ENCODE results near the gene RWDD3. TPM values are rescaled to one million over a fixed set of nuclear protein-coding genes. Genes with fewer than 3 reads are reported as not detected.

The RWDD3 gene
- total and polyA plus RNA-seq, 2 experiments from 2014 or later = 23.0 to 28.5 TPM

DNA sequence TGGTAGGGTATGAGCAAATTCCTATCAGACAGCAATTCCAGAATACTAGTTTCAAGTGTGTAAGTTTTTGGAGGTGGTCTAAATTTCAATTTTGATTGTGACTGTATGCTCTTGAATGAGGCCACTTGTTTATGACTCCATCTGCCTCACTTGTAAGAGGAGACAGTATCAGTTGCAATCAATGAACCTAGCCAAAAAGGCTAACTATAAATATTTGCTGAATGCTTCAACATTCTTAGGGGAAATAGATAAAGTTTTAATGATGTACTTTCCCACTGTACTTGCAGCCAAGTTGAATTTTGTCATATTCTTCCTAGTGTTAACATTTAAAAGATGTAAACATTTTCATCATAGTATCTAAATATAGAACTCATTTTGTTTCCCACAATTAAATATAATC is 32.1 kb upstream of the RWDD3 start:
- H2AFZ ChIP-seq = no peak overlapping the region
- H3K4me3 ChIP-seq = no peak overlapping the region
- H4K20me1 ChIP-seq (ENCODE audit: insufficient read depth, poor library complexity, severe bottlenecking) = no peaks in the 10 kb centered on the region
- TF ChIP-seq EZH2phosphoT487 (IDR thresholded peaks at IDR 0.05; ENCODE audit: low read depth, severe bottlenecking, unreplicated experiment) = no peak
- TF ChIP-seq EZH2 (IDR thresholded peaks at IDR 0.05; ENCODE audit: borderline replicate concordance) = no peak
- DNase-seq (ENCODE audit: low spot score) = no peak
- no peaks in the 10 kb centered on the region for H3K36me3 ChIP-seq (replicated peaks; ENCODE audit: insufficient read depth, low read depth)
- no peaks in the 10 kb centered on the region for H3K27me3 ChIP-seq
- H3K9me2 ChIP-seq (replicated peaks; ENCODE audit: insufficient read depth) = no peaks in the 10 kb centered on the region
- no peaks in the 10 kb centered on the region for H3K4me1 ChIP-seq (ENCODE audit: insufficient read depth)
- H3K27ac ChIP-seq = no peak overlapping the region
- no peaks in the 10 kb centered on the region for H3K79me2 ChIP-seq
- no peak overlapping the region for H3K4me2 ChIP-seq
- H3K9me3 ChIP-seq (ENCODE audit: low read depth) = no peaks in the 10 kb centered on the region

DNA sequence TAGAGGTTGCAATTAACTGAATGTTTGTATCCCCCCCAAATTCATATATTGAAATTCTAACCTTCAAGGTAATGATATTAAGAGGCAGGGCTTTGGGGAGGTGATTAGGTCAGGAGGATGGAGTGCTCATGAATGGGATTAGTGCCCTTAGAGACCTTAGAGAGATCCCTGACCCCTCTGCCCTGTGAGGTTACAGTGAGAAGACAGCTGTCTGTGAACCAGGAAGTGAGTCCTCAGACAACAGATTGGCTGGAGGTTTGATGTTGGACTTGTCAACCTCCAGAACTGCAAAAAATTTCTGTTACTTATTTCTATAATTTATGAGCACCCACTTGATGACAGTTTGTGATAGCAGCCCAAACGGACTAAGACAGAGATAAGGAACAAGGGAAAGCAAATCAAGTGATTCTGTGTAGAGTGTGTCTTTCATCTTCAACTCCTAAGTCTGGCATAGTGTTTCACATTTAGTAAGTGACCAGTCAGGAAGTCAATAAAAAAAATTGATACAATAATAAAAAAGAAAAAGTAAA is 30.0 kb upstream of the RWDD3 start:
- H3K27me3 ChIP-seq = no peaks in the 10 kb centered on the region
- no peak overlapping the region for H2AFZ ChIP-seq
- no peak overlapping the region for H3K4me2 ChIP-seq
- no peaks in the 10 kb centered on the region for H3K9me2 ChIP-seq (replicated peaks; ENCODE audit: insufficient read depth)
- 17% methylated on average over 1 of the region's 1 CpG for whole genome bisulfite sequencing (ENCODE audit: low lambda C conversion rate, missing lambda C conversion rate)
- H3K9me3 ChIP-seq (ENCODE audit: low read depth) = no peaks in the 10 kb centered on the region
- no peak for DNase-seq (ENCODE audit: low spot score)
- H3K36me3 ChIP-seq (replicated peaks; ENCODE audit: insufficient read depth, low read depth) = no peaks in the 10 kb centered on the region
- H3K4me3 ChIP-seq = no peak overlapping the region
- H4K20me1 ChIP-seq (ENCODE audit: insufficient read depth, poor library complexity, severe bottlenecking) = no peaks in the 10 kb centered on the region
- TF ChIP-seq EZH2phosphoT487 (IDR thresholded peaks at IDR 0.05; ENCODE audit: low read depth, severe bottlenecking, unreplicated experiment) = no peak
- TF ChIP-seq, protein P1, sequence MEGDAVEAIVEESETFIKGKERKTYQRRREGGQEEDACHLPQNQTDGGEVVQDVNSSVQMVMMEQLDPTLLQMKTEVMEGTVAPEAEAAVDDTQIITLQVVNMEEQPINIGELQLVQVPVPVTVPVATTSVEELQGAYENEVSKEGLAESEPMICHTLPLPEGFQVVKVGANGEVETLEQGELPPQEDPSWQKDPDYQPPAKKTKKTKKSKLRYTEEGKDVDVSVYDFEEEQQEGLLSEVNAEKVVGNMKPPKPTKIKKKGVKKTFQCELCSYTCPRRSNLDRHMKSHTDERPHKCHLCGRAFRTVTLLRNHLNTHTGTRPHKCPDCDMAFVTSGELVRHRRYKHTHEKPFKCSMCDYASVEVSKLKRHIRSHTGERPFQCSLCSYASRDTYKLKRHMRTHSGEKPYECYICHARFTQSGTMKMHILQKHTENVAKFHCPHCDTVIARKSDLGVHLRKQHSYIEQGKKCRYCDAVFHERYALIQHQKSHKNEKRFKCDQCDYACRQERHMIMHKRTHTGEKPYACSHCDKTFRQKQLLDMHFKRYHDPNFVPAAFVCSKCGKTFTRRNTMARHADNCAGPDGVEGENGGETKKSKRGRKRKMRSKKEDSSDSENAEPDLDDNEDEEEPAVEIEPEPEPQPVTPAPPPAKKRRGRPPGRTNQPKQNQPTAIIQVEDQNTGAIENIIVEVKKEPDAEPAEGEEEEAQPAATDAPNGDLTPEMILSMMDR (IDR thresholded peaks at IDR 0.05; ENCODE audit: poor library complexity) = no peak
- TF ChIP-seq EZH2 (IDR thresholded peaks at IDR 0.05; ENCODE audit: borderline replicate concordance) = no peak
- no peaks in the 10 kb centered on the region for H3K79me2 ChIP-seq
- H3K27ac ChIP-seq = no peak overlapping the region
- H3K4me1 ChIP-seq (ENCODE audit: insufficient read depth) = no peaks in the 10 kb centered on the region

DNA sequence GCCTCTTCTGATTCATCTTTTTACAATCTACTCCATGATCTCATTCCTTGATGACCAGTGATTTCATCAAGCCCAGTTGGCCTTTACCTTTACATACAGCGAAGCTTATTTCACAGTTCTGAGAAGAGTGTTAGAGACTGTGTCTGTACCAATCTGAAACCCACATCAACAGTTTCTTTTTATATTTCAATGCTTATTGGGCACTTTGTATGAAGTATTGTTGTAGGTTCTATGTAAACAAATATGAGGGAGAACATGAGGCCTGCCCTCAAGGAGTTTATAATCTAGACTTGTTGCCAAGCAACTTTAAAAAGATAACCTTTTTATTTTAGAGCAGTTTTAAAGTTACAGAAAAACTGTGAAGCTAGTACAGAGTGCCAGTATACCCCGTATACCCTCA is 27.5 kb upstream of the RWDD3 start:
- H3K27ac ChIP-seq = no peak overlapping the region
- no peak for DNase-seq (ENCODE audit: low spot score)
- H3K4me1 ChIP-seq (ENCODE audit: insufficient read depth) = no peaks in the 10 kb centered on the region
- WGBS (ENCODE audit: low lambda C conversion rate, missing lambda C conversion rate) = 98% methylated on average over 2 of the region's 2 CpGs
- H3K36me3 ChIP-seq (replicated peaks; ENCODE audit: insufficient read depth, low read depth) = no peaks in the 10 kb centered on the region
- TF ChIP-seq, protein P1 (IDR thresholded peaks at IDR 0.05; ENCODE audit: poor library complexity) = no peak
- TF ChIP-seq EZH2phosphoT487 (IDR thresholded peaks at IDR 0.05; ENCODE audit: low read depth, severe bottlenecking, unreplicated experiment) (no peak), EZH2 (IDR thresholded peaks at IDR 0.05; ENCODE audit: borderline replicate concordance) (no peak)
- H3K4me3 ChIP-seq = no peak overlapping the region
- no peak overlapping the region for H3K4me2 ChIP-seq
- H4K20me1 ChIP-seq (ENCODE audit: insufficient read depth, poor library complexity, severe bottlenecking) = no peaks in the 10 kb centered on the region
- no peaks in the 10 kb centered on the region for H3K27me3 ChIP-seq
- no peaks in the 10 kb centered on the region for H3K9me2 ChIP-seq (replicated peaks; ENCODE audit: insufficient read depth)
- no peaks in the 10 kb centered on the region for H3K79me2 ChIP-seq
- H2AFZ ChIP-seq = no peak overlapping the region
- H3K9me3 ChIP-seq (ENCODE audit: low read depth) = no peaks in the 10 kb centered on the region

DNA sequence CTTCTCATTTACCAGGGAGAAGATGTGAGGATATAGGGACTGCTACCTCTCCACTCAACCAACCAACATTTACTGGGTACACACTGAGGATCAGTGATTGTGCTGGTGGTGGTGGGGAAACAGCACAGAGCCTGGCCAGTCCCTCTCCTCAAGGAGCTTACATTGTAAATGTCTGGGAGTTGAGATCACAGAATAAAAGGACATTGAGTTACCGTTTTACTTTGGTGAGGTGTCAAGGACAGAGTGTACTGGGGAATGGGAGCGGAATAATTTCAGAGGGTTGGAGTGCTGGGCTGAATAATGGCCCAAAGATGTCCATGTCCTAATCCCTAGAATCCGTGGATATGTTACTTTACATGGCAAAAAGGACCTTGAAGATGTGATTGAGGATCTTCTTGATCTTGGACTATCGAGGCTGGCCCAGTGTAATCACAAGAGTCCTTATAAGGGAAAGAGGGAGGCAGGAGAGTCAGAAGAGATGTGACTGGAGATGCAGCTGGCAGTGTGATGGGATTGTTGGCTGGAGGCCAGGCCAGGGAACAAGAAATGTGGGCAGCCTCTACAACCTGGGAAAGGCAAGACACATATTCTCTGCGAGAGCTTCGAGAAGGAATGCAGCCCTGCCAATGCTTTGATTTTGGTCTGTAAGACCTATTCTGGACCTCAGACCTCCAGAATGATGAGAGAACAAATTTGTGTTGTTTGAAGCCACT is 26.6 kb upstream of the RWDD3 start:
- no peaks in the 10 kb centered on the region for H3K36me3 ChIP-seq (replicated peaks; ENCODE audit: insufficient read depth, low read depth)
- H3K9me2 ChIP-seq (replicated peaks; ENCODE audit: insufficient read depth) = no peaks in the 10 kb centered on the region
- no peaks in the 10 kb centered on the region for H3K4me1 ChIP-seq (ENCODE audit: insufficient read depth)
- no peak overlapping the region for H2AFZ ChIP-seq
- no peaks in the 10 kb centered on the region for H3K9me3 ChIP-seq (ENCODE audit: low read depth)
- H3K4me3 ChIP-seq = no peak overlapping the region
- no peaks in the 10 kb centered on the region for H3K27me3 ChIP-seq
- H3K4me2 ChIP-seq = no peak overlapping the region
- H4K20me1 ChIP-seq (ENCODE audit: insufficient read depth, poor library complexity, severe bottlenecking) = no peaks in the 10 kb centered on the region
- 91% methylated on average over 6 of the region's 6 CpGs for WGBS (ENCODE audit: low lambda C conversion rate, missing lambda C conversion rate)
- no peaks in the 10 kb centered on the region for H3K79me2 ChIP-seq
- no peak for TF ChIP-seq EZH2 (IDR thresholded peaks at IDR 0.05; ENCODE audit: borderline replicate concordance)
- TF ChIP-seq, protein P1 (IDR thresholded peaks at IDR 0.05; ENCODE audit: poor library complexity) = no peak
- H3K27ac ChIP-seq = no peak overlapping the region
- no peak for DNase-seq (ENCODE audit: low spot score)
